Mesenchymal stem cell (in vitro differentiated cells and primary cell): ENCODE data around the gene CSF2RB.

Source experiments
- DNase-seq: peaks from one replicate; pipeline ENCODE4 v3.0.0-alpha.2; 2013
- H2AFZ ChIP-seq: one replicate; pipeline ENCODE4 v1.6.1; 2013; ENCODE audit warnings: low read depth, mild to moderate bottlenecking, control low read depth, inconsistent platforms, low read length, moderate library complexity
- H2AK5ac ChIP-seq: 2 replicates; pipeline ENCODE4 v1.6.1; 2013; ENCODE audit warnings: low read length, moderate library complexity, mild to moderate bottlenecking, inconsistent platforms; ENCODE audit not compliant: severe bottlenecking
- H2BK120ac ChIP-seq: one replicate; pipeline ENCODE4 v1.6.1; 2013; ENCODE audit warnings: low read depth, mild to moderate bottlenecking, inconsistent platforms, low read length, moderate library complexity
- H2BK12ac ChIP-seq, 2 experiments: one replicate each; pipeline ENCODE4 v1.6.1; 2013; ENCODE audit warnings: inconsistent platforms in 2 of 2, low read length in 2 of 2, mild to moderate bottlenecking in 2 of 2, moderate library complexity in 2 of 2, control low read depth in 1 of 2
- H2BK15ac ChIP-seq: one replicate; pipeline ENCODE4 v1.6.1; 2013; ENCODE audit warnings: mild to moderate bottlenecking, low read depth, inconsistent platforms; ENCODE audit not compliant: poor library complexity, severe bottlenecking
- H2BK5ac ChIP-seq: 2 replicates; pipeline ENCODE4 v1.6.1; 2013; ENCODE audit warnings: low read depth, mild to moderate bottlenecking, low read length, control low read depth, inconsistent platforms; ENCODE audit not compliant: poor library complexity, severe bottlenecking
- H3K14ac ChIP-seq, 2 experiments: one replicate each; pipeline ENCODE4 v1.6.1; 2013; ENCODE audit warnings: inconsistent platforms in 2 of 2, low read length in 2 of 2, control low read depth in 1 of 2, mild to moderate bottlenecking in 1 of 2, moderate library complexity in 1 of 2
- H3K18ac ChIP-seq, 2 experiments: one replicate each; pipeline ENCODE4 v1.6.1; 2013; ENCODE audit warnings: inconsistent platforms in 2 of 2, low read length in 2 of 2, control low read depth in 1 of 2, low read depth in 1 of 2, mild to moderate bottlenecking in 1 of 2
- H3K23ac ChIP-seq, 2 experiments: one replicate each; pipeline ENCODE4 v1.6.1; 2013; ENCODE audit warnings: inconsistent platforms in 2 of 2, low read length in 2 of 2, mild to moderate bottlenecking in 2 of 2, moderate library complexity in 2 of 2, control low read depth in 1 of 2
- H3K27ac ChIP-seq: 2 replicates; pipeline ENCODE4 v1.5.1; 2013; ENCODE audit warnings: mild to moderate bottlenecking, moderate library complexity, low read length, control low read depth, inconsistent platforms; ENCODE audit not compliant: poor library complexity, severe bottlenecking
- H3K27me3 ChIP-seq, 2 experiments: 2 replicates each; pipeline versions ENCODE4 v1.6.1 to v1.7.0; 2013; ENCODE audit warnings: low read length in 2 of 2, mild to moderate bottlenecking in 2 of 2, moderate library complexity in 2 of 2, control low read depth in 1 of 2, inconsistent platforms in 1 of 2; ENCODE audit not compliant: control insufficient read depth in 1 of 2, insufficient read depth in 1 of 2
- H3K36me3 ChIP-seq, 2 experiments: 2 replicates each; pipeline versions ENCODE4 v1.6.1 to v1.7.0; 2013; ENCODE audit warnings: low read length in 2 of 2, control low read depth in 1 of 2, inconsistent platforms in 1 of 2, low read depth in 1 of 2, mild to moderate bottlenecking in 1 of 2; ENCODE audit not compliant: insufficient read depth in 2 of 2, control insufficient read depth in 1 of 2
- H3K4ac ChIP-seq, 2 experiments: one replicate each; pipeline ENCODE4 v1.6.1; 2013; ENCODE audit warnings: inconsistent platforms in 2 of 2, low read length in 2 of 2, mild to moderate bottlenecking in 2 of 2, moderate library complexity in 2 of 2, control low read depth in 1 of 2, low read depth in 1 of 2
- H3K4me1 ChIP-seq: 2 replicates; pipeline ENCODE4 v1.6.1; 2013; ENCODE audit warnings: low read depth, low read length, control low read depth; ENCODE audit not compliant: control insufficient read depth, insufficient read depth
- H3K4me2 ChIP-seq: 2 replicates; pipeline ENCODE4 v1.6.1; 2013; ENCODE audit warnings: low read length, mild to moderate bottlenecking, inconsistent platforms; ENCODE audit not compliant: poor library complexity, severe bottlenecking
- H3K4me3 ChIP-seq, 2 experiments: 2 replicates each; pipeline versions ENCODE4 v1.5.1 to v1.7.0; 2013; ENCODE audit warnings: low read length in 2 of 2, mild to moderate bottlenecking in 2 of 2, control low read depth in 1 of 2, low read depth in 1 of 2; ENCODE audit not compliant: insufficient read depth in 1 of 2
- H3K79me1 ChIP-seq: replicated peaks from 2 replicates; pipeline ENCODE4 v1.6.1; 2013; ENCODE audit warnings: mild to moderate bottlenecking, control low read depth, low read length, inconsistent platforms; ENCODE audit not compliant: poor library complexity, severe bottlenecking
- H3K9ac ChIP-seq: 2 replicates; pipeline ENCODE4 v1.7.0; 2013; ENCODE audit warnings: mild to moderate bottlenecking, low read length, moderate library complexity
- H3K9me3 ChIP-seq: 2 replicates; pipeline ENCODE4 v1.7.0; 2013; ENCODE audit warnings: mild to moderate bottlenecking, low read length; ENCODE audit not compliant: control insufficient read depth
- H4K8ac ChIP-seq: one replicate; pipeline ENCODE4 v1.6.1; 2013; ENCODE audit warnings: inconsistent platforms, mild to moderate bottlenecking, low read length, moderate library complexity
- H4K91ac ChIP-seq: one replicate; pipeline ENCODE4 v1.6.1; 2013; ENCODE audit warnings: mild to moderate bottlenecking, low read length, inconsistent platforms
- WGBS: methylation state at CpG from one replicate; pipeline ENCODE4 v1.1.7; 2013; ENCODE audit warnings: mixed read lengths; 5-methylcytosine and 5-hydroxymethylcytosine counted together

Gene CSF2RB

GRCh38 chr22:36977947-36978660 is 64.7 kb downstream of the CSF2RB start:
- Histone ChIP-seq H4K91ac (no peak overlapping the region), H2AK5ac (no peak overlapping the region), H3K9me3 (no peaks in the 10 kb centered on the region), H3K4me3 (peak overlapping the region in 1 of 2 experiments; percentile 72), H3K79me1 (no peaks in the 10 kb centered on the region), H3K4me2 (peak overlapping the region; percentile 79), H3K4me1 (peaks cover 6% of the 10 kb centered on the region), H2BK12ac (no peak overlapping the region), H4K8ac (no peak overlapping the region), H3K36me3 (no peaks in the 10 kb centered on the region), H3K23ac (no peak overlapping the region), H2BK5ac (no peak overlapping the region), H2BK120ac (no peak overlapping the region), H3K18ac (no peak overlapping the region), H3K14ac (no peak overlapping the region), H3K9ac (peak overlapping the region; percentile 62), H3K27ac (no peak overlapping the region), H3K27me3 (peaks cover 17 to 36% of the 10 kb centered on the region in 2 experiments), H2BK15ac (no peak overlapping the region), H2AFZ (no peak overlapping the region), H3K4ac (no peak overlapping the region)
- 22% methylated on average over 13 of the region's 18 CpGs for WGBS
- peak; percentile 85 for DNase-seq

- H3K4me2 ChIP-seq, result no peak overlapping the region
- peaks cover 19 to 39% of the 10 kb centered on the region in 2 experiments for H3K27me3 ChIP-seq
- H3K23ac ChIP-seq, result no peak overlapping the region
- H3K9ac ChIP-seq, result no peak overlapping the region
- H4K8ac ChIP-seq, result no peak overlapping the region
- no peak overlapping the region for H3K27ac ChIP-seq
- H3K4me1 ChIP-seq, result peaks cover 6% of the 10 kb centered on the region
- H2AFZ ChIP-seq, result no peak overlapping the region
- H3K18ac ChIP-seq, result no peak overlapping the region
- no peak overlapping the region for H3K4me3 ChIP-seq
- H3K4ac ChIP-seq, result no peak overlapping the region
- no peak overlapping the region for H4K91ac ChIP-seq
- no peak overlapping the region for H3K14ac ChIP-seq
- no peak overlapping the region for H2BK5ac ChIP-seq
- no peak overlapping the region for H2BK120ac ChIP-seq
- H3K79me1 ChIP-seq, result no peaks in the 10 kb centered on the region
- no peaks in the 10 kb centered on the region for H3K36me3 ChIP-seq
- H2AK5ac ChIP-seq, result no peak overlapping the region
- no peak overlapping the region for H2BK12ac ChIP-seq
- DNase-seq, result no peak
- H2BK15ac ChIP-seq, result no peak overlapping the region
- H3K9me3 ChIP-seq, result no peaks in the 10 kb centered on the region
- 86% methylated on average over 12 of the region's 13 CpGs for WGBS
These were observed 65.8 kb downstream of the CSF2RB start for GRCh38 chr22:36979016-36979910.

- Histone ChIP-seq H2BK5ac (no peak overlapping the region), H3K79me1 (no peaks in the 10 kb centered on the region), H3K9ac (no peak overlapping the region), H4K91ac (no peak overlapping the region), H2BK15ac (no peak overlapping the region), H2AFZ (no peak overlapping the region), H4K8ac (no peak overlapping the region), H3K4me3 (peak overlapping the region in 1 of 2 experiments; percentile 28), H2BK12ac (no peak overlapping the region), H3K27me3 (peaks cover 19 to 33% of the 10 kb centered on the region in 2 experiments), H2AK5ac (no peak overlapping the region), H2BK120ac (no peak overlapping the region), H3K27ac (no peak overlapping the region), H3K18ac (no peak overlapping the region), H3K36me3 (no peaks in the 10 kb centered on the region), H3K4me1 (peaks cover 6% of the 10 kb centered on the region), H3K23ac (peak overlapping the region in 1 of 2 experiments; percentile 38), H3K14ac (no peak overlapping the region), H3K9me3 (peaks cover 9% of the 10 kb centered on the region), H3K4ac (no peak overlapping the region), H3K4me2 (no peak overlapping the region)
- DNase-seq, result no peak
- WGBS, result 86% methylated on average over 12 of the region's 16 CpGs
These were observed 67.9 kb downstream of the CSF2RB start for GRCh38 chr22:36981247-36981775.

GRCh38 chr22:36982136-36982535 is 68.7 kb downstream of the CSF2RB start:
- Histone ChIP-seq H3K9ac (no peak overlapping the region), H3K23ac (no peak overlapping the region), H2BK12ac (no peak overlapping the region), H4K8ac (no peak overlapping the region), H2BK15ac (no peak overlapping the region), H3K4me3 (no peak overlapping the region), H2BK5ac (no peak overlapping the region), H3K14ac (no peak overlapping the region), H3K4ac (no peak overlapping the region), H4K91ac (no peak overlapping the region), H3K18ac (no peak overlapping the region), H3K36me3 (no peaks in the 10 kb centered on the region), H2BK120ac (no peak overlapping the region), H3K79me1 (no peaks in the 10 kb centered on the region), H3K27ac (no peak overlapping the region), H2AK5ac (no peak overlapping the region), H3K4me1 (peaks cover 6% of the 10 kb centered on the region), H2AFZ (no peak overlapping the region), H3K4me2 (no peak overlapping the region), H3K9me3 (peaks cover 10% of the 10 kb centered on the region), H3K27me3 (peaks cover 19 to 25% of the 10 kb centered on the region in 2 experiments)
- no peak for DNase-seq
- WGBS, result 60% methylated on average over 3 of the region's 5 CpGs
